Vagina (tissue), 2 donors: ENCODE data around the gene USP7. TPM values are rescaled to one million over a fixed set of nuclear protein-coding genes. Genes with fewer than 3 reads are reported as not detected.

Source experiments
- DNase-seq, 2 donors: peaks; one replicate each; pipeline ENCODE4 v3.0.0-alpha.2; 2017; ENCODE audit errors: extremely low spot score in 2 of 2
- H3K27ac ChIP-seq: fragments of 200-600 bp; sonication (generic); one replicate; pipeline ENCODE4 v1.5.1; 2019
- H3K27me3 ChIP-seq: fragments of 200-600 bp; sonication (generic); one replicate; pipeline ENCODE4 v1.5.1; 2019
- H3K36me3 ChIP-seq, 2 donors: fragments of 200-600 bp; sonication (generic); one replicate each; pipeline ENCODE4 v1.5.1; 2017 to 2019
- H3K4me1 ChIP-seq: fragments of 200-600 bp; sonication (generic); one replicate; pipeline ENCODE4 v1.5.1; 2019
- H3K4me3 ChIP-seq, 2 donors: fragments of 200-600 bp; sonication (generic); 1 replicate in 1 of 2; 2 replicates in 1 of 2; pipeline ENCODE4 v1.5.1; 2016 to 2019
- H3K9me3 ChIP-seq: fragments of 200-600 bp; sonication (generic); one replicate; pipeline ENCODE4 v1.5.1; 2019
- POLR2A ChIP-seq, 2 donors: fragments of 450-650 bp; IDR thresholded peaks; one replicate each; pipeline ENCODE4 v1.6.1; 2017; ENCODE audit warnings: antibody characterized with exemption in 2 of 2, mild to moderate bottlenecking in 2 of 2, moderate library complexity in 2 of 2
- POLR2AphosphoS5 ChIP-seq, 2 donors: sonication (generic); formaldehyde crosslinking; IDR thresholded peaks; one replicate each; pipeline ENCODE4 v1.9.0; 2017; ENCODE audit warnings: antibody characterized with exemption in 2 of 2, mild to moderate bottlenecking in 2 of 2, low read depth in 1 of 2; ENCODE audit not compliant: insufficient read depth in 1 of 2
- intact Hi-C: fragments of 100-400 bp; cut with DNase I; formaldehyde crosslinking; loops from one replicate; pipeline ENCODE4 v1.15.1; 2023
- total RNA-seq: library from RNA; depleted of rRNA; stranded (reverse); fragments of >200 nt; gene quantifications from one replicate; pipeline ENCODE4 v1.2.3, GENCODE V29; 2016
- TF ChIP-seq, protein P1 (sequence below), 3 experiments: fragments of 450-650 bp in 2 of 3; fragments of 200-600 bp in 1 of 3; sonication (generic) in 1 of 3; IDR thresholded peaks; one replicate each; pipeline ENCODE4 v1.5.1; 2017 to 2019; ENCODE audit warnings: antibody characterized with exemption in 3 of 3, mild to moderate bottlenecking in 2 of 3, moderate library complexity in 2 of 3

The USP7 gene
- total RNA-seq, 1 donor from 2014 or later = 112 TPM

DNA sequence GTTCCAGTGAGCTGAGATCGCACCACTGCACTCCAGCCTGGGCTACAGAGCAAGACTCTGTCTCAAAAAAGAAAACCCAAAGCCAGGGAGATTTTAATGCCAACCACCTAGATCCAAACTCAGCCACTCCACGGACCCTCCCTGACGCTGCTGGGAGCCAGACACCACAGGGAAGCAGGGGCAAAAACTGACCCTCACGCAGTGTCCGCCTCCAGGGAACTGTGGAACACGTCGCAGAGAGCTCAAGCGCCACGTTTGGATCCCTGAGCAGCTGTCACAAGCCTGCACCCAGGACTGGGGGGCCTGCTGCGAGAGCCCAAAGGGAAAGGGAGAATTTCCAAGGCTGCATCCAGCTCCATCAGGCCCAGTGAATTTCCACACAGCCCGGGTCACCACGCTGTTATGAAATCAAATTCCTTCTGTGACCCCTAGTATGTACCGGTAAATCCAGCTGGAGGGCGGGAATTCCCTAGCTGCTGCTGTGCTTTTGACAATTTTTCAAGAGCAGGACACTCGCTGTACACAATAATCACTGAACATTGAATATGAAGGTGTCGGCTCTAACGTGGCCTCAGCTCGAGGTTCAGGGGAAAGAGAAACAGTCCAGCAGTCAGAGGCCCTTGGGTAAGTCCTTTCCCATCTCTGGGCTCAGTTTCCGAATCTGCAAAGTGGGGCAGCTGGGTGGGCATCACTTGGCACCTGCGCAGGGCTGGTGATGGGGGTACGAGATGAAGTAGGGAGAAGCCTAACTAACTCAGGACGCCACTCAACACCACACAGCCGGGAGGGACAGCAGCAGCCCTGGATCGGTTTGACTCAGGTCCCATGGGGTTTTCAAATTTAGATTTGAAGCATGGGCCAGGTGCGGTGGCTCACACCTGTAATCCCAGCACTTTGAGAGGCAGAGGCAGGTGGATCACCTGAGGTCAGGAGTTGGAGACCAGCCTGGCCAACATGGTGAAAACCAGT, 103.5 kb downstream of the USP7 start:
- H3K4me1 ChIP-seq = peaks cover 71% of the 10 kb centered on the region
- H3K27me3 ChIP-seq = no peaks in the 10 kb centered on the region
- no peaks in the 10 kb centered on the region for H3K9me3 ChIP-seq
- H3K4me3 ChIP-seq = no peak overlapping the region
- H3K27ac ChIP-seq = peak overlapping the region; percentile 62
- no peak for DNase-seq
- H3K36me3 ChIP-seq = peaks cover 0 to 33% of the 10 kb centered on the region in 2 donors
- intact Hi-C loops = no loop called here
- TF ChIP-seq, protein P1, sequence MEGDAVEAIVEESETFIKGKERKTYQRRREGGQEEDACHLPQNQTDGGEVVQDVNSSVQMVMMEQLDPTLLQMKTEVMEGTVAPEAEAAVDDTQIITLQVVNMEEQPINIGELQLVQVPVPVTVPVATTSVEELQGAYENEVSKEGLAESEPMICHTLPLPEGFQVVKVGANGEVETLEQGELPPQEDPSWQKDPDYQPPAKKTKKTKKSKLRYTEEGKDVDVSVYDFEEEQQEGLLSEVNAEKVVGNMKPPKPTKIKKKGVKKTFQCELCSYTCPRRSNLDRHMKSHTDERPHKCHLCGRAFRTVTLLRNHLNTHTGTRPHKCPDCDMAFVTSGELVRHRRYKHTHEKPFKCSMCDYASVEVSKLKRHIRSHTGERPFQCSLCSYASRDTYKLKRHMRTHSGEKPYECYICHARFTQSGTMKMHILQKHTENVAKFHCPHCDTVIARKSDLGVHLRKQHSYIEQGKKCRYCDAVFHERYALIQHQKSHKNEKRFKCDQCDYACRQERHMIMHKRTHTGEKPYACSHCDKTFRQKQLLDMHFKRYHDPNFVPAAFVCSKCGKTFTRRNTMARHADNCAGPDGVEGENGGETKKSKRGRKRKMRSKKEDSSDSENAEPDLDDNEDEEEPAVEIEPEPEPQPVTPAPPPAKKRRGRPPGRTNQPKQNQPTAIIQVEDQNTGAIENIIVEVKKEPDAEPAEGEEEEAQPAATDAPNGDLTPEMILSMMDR (IDR thresholded peaks at IDR 0.05) = no peak
- peak; percentile 18 to 58 for TF ChIP-seq POLR2AphosphoS5 (IDR thresholded peaks at IDR 0.05; ENCODE audit: insufficient read depth in 1 of 2, low read depth in 1 of 2)

DNA sequence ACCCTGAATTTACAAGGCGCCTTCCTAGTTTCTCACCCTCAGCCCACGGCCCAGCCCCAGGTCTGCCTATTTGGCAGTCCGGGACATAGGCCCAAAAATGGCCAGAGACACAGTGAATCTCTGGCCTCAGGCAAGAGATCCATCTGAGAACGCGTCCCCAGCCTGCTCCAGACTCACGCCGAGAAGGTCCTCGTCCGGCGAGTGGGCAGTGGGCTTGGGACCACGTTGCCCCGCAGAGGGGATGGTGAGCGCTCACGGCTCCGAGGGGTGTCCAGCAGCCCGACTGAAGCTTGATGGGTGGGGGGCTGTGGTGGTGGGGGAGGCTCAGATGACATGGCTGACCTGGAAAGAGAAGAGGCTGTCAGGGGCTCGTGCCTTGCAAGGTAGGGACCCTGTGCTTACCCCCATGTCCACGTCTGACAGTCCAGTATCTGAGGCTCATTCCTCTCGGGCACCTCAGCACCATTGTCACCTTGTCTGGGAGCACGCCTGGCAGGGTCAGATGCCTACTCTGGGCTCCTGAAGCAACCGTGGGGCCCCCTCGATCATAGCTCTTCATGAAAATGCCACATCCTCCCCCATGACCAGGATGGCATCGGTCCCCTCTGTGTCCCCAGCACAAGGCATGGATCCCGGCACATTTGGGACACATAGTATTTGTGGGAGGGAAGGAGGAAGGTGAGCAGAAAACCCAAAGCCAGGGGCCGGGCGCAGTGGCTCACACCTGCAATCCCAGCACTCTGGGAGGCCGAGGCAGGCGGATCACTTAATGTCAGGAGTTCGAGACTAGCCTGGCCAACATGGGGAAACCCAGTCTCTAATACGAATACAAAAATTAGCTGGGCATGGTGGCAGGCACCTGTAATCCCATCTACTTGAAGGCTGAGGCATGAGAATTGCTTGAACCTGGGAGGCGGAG, 104.5 kb downstream of the USP7 start:
- H3K9me3 ChIP-seq = no peaks in the 10 kb centered on the region
- intact Hi-C loops = no loop called here
- no peak for DNase-seq
- no peak overlapping the region for H3K4me3 ChIP-seq
- peaks cover 0 to 43% of the 10 kb centered on the region in 2 donors for H3K36me3 ChIP-seq
- peaks cover 61% of the 10 kb centered on the region for H3K4me1 ChIP-seq
- TF ChIP-seq, protein P1 (IDR thresholded peaks at IDR 0.05) = no peak
- no peak for TF ChIP-seq POLR2AphosphoS5 (IDR thresholded peaks at IDR 0.05; ENCODE audit: insufficient read depth in 1 of 2, low read depth in 1 of 2)
- no peak for TF ChIP-seq POLR2A (IDR thresholded peaks at IDR 0.05)
- peak overlapping the region; percentile 62 for H3K27ac ChIP-seq
- H3K27me3 ChIP-seq = no peaks in the 10 kb centered on the region

DNA sequence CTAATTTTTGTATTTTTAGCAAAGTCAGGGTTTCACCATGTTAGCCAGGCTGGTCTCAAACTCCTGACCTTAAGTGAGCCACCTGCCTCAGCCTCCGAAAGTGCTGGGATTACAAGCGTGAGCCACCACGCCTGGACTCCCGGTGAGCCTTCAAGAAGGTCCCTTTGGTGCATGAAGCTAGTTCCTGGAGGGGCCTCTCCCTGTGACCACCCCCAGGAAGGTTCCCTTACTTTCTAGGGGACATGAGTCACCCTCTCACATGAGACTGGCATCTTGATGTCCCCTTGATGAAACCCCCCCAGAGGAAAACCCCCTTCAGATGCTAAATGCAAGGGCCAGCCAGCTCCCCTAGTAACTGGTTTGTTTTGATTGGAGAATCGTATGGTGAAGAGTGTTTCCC, 107.7 kb downstream of the USP7 start:
- Histone ChIP-seq H3K4me3 (no peak overlapping the region), H3K27ac (no peak overlapping the region), H3K27me3 (no peaks in the 10 kb centered on the region), H3K36me3 (peaks cover 0 to 53% of the 10 kb centered on the region in 2 donors), H3K9me3 (no peaks in the 10 kb centered on the region), H3K4me1 (peaks cover 29% of the 10 kb centered on the region)
- DNase-seq = no peak
- intact Hi-C loops = no loop called here
- TF ChIP-seq POLR2A (IDR thresholded peaks at IDR 0.05) (no peak), POLR2AphosphoS5 (IDR thresholded peaks at IDR 0.05; ENCODE audit: insufficient read depth in 1 of 2, low read depth in 1 of 2) (no peak)
- TF ChIP-seq, protein P1 (IDR thresholded peaks at IDR 0.05) = no peak

DNA sequence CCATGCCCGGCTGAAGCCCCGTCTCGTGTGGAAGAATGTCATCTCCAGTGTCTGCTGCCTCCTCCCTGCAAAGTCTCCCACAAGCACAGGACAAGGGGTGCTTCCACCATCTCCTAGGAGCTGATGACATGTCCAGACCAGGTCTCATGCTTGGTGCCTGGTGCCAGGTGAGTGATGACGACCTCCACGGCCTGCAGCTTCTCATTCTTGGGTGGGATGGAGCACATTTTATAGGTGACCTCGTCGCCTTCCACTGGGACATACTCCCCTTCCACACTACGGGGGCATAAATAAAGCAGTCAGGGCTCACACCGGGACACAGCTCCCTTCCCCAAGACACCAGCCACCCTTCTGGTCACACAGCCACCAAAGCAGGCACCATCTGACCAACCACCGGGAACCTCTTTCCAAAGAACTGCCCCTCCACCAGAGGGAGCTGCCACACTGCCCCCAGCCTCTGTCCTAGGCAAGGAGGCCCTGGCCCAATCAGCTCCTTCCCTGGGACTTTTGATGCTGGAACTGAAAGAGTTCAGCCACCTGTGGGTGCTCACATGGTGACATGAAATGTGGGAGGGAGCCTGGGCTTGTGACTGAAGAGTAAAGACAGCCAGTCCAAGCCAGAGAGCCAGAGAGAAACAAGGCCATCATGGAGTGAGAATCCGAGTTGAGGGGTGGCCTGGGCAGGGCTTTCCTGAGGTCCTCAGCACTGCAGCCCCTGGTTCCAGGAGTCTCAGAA, 108.5 kb downstream of the USP7 start:
- intact Hi-C loops = no loop called here
- Histone ChIP-seq H3K9me3 (no peaks in the 10 kb centered on the region), H3K27ac (no peak overlapping the region), H3K27me3 (no peaks in the 10 kb centered on the region), H3K36me3 (peaks cover 0 to 53% of the 10 kb centered on the region in 2 donors), H3K4me3 (no peak overlapping the region), H3K4me1 (peaks cover 31% of the 10 kb centered on the region)
- TF ChIP-seq POLR2A (IDR thresholded peaks at IDR 0.05) = no peak
- TF ChIP-seq POLR2AphosphoS5 (IDR thresholded peaks at IDR 0.05; ENCODE audit: insufficient read depth in 1 of 2, low read depth in 1 of 2) = no peak
- TF ChIP-seq, protein P1 (IDR thresholded peaks at IDR 0.05) = no peak
- DNase-seq = no peak
